C4-2B (cell line): Measurements from ENCODE around the gene SLC22A31.

Experiments
- ZFX ChIP-seq: fragments of 450-650 bp; IDR thresholded peaks from 2 replicates; pipeline ENCODE4 v1.6.1; 2017
- TF ChIP-seq, protein P1 (sequence below): fragments of 450-650 bp; conservative IDR thresholded peaks from 2 replicates; pipeline ENCODE4 v1.5.1; 2017; ENCODE audit warnings: mild to moderate bottlenecking

DNA sequence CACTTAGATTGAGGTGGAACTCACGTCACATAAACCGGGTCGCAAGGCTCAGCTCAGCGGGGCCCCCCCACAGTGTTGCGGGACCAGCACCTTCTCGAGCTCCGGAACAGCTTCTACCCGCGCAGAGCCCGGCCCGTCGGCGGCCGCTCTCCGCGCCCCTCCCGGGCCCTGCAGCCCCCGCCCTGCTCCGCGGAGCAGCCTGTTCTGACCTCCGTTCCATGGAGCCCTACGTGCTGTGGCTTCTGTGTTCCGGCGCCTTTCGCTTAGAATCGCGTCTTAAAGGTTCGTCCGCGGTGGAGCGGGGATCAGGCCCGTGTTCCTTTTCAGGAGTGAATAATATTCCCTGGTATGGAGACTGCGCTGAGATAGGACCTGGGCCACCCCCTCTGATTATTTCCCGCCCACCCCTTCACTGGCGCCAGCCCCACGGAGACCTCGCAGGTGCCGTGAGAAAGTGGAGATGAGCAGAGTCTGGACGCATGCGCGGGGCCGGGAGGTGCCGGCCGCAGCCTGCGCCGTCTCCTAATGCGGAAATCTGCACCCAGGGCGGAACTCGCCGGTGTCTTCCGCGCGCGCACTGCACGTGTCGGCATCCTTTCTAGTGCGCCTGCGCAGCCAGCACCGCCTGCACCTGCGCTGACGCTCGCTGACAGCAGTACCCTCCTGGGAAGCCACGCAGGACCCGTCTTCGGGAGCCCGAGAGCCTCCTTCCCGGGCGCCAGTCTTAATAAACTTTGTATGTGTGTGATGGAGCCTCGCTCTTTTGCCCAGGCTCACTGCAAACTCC, 48.1 kb upstream of the SLC22A31 start:
- TF ChIP-seq, protein P1, sequence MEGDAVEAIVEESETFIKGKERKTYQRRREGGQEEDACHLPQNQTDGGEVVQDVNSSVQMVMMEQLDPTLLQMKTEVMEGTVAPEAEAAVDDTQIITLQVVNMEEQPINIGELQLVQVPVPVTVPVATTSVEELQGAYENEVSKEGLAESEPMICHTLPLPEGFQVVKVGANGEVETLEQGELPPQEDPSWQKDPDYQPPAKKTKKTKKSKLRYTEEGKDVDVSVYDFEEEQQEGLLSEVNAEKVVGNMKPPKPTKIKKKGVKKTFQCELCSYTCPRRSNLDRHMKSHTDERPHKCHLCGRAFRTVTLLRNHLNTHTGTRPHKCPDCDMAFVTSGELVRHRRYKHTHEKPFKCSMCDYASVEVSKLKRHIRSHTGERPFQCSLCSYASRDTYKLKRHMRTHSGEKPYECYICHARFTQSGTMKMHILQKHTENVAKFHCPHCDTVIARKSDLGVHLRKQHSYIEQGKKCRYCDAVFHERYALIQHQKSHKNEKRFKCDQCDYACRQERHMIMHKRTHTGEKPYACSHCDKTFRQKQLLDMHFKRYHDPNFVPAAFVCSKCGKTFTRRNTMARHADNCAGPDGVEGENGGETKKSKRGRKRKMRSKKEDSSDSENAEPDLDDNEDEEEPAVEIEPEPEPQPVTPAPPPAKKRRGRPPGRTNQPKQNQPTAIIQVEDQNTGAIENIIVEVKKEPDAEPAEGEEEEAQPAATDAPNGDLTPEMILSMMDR = no peak
- no peak for TF ChIP-seq ZFX
